ENCODE data around the gene NPM1. TPM values are rescaled to one million over a fixed set of nuclear protein-coding genes. Genes with fewer than 3 reads are reported as not detected.

NPM1 gene
- total RNA-seq (100 to 1,000 TPM; 289 to 989 (median 416) TPM), polyA plus RNA-seq (1,000 to 10,000 TPM; 2,122 to 3,788 (median 2,464) TPM)
- long read RNA-seq, donor 1, transcript NPM1-201 (11 exons, 1,758 nt), result major isoform, 84 of 166 reads
- long read RNA-seq, donor 1, transcript NPM1-205 (5 exons, 670 nt), result minor isoform, 8 of 166 reads
- long read RNA-seq, donor 1, transcript NPM1-203 (10 exons, 1,598 nt), result minor isoform, 10 of 166 reads
- long read RNA-seq, donor 1, partial matches to known transcripts, result 57 of 166 reads
- long read RNA-seq, donor 1, other reads (novel, unspliced or antisense), result 0 of 166 reads
- long read RNA-seq, donor 2, transcript NPM1-205 (5 exons, 670 nt), result minor isoform, 12 of 256 reads
- long read RNA-seq, donor 2, transcript NPM1-201 (11 exons, 1,758 nt), result major isoform, 163 of 256 reads
- long read RNA-seq, donor 2, transcript NPM1-203 (10 exons, 1,598 nt), result minor isoform, 16 of 256 reads
- long read RNA-seq, donor 2, transcript NPM1-212 (2 exons, 640 nt), result minor isoform, 7 of 256 reads
- long read RNA-seq, donor 2, partial matches to known transcripts, result 53 of 256 reads
- long read RNA-seq, donor 2, other reads (novel, unspliced or antisense), result 5 of 256 reads
- long read RNA-seq, donor 3, transcript NPM1-205 (5 exons, 670 nt), result minor isoform, 6 of 274 reads
- long read RNA-seq, donor 3, transcript NPM1-201 (11 exons, 1,758 nt), result major isoform, 149 of 274 reads
- long read RNA-seq, donor 3, transcript NPM1-203 (10 exons, 1,598 nt), result minor isoform, 21 of 274 reads
- long read RNA-seq, donor 3, partial matches to known transcripts, result 89 of 274 reads
- long read RNA-seq, donor 3, other reads (novel, unspliced or antisense), result 0 of 274 reads
- long read RNA-seq, donor 4, transcript NPM1-201 (11 exons, 1,758 nt), result major isoform, 28 of 32 reads
- long read RNA-seq, donor 4, partial matches to known transcripts, result 0 of 32 reads
- long read RNA-seq, donor 4, other reads (novel, unspliced or antisense), result 0 of 32 reads
- long read RNA-seq, donor 5, transcript NPM1-205 (5 exons, 670 nt), result minor isoform, 9 of 393 reads
- long read RNA-seq, donor 5, transcript NPM1-201 (11 exons, 1,758 nt), result major isoform, 243 of 393 reads
- long read RNA-seq, donor 5, transcript NPM1-203 (10 exons, 1,598 nt), result minor isoform, 19 of 393 reads
- long read RNA-seq, donor 5, transcript NPM1-202 (10 exons, 1,237 nt), result minor isoform, 7 of 393 reads
- long read RNA-seq, donor 5, partial matches to known transcripts, result 93 of 393 reads
- long read RNA-seq, donor 5, other reads (novel, unspliced or antisense), result 20 of 393 reads
- long read RNA-seq, donor 6, transcript NPM1-202 (10 exons, 1,237 nt), result minor isoform, 15 of 754 reads
- long read RNA-seq, donor 6, transcript NPM1-205 (5 exons, 670 nt), result minor isoform, 23 of 754 reads
- long read RNA-seq, donor 6, transcript NPM1-201 (11 exons, 1,758 nt), result major isoform, 423 of 754 reads
- long read RNA-seq, donor 6, transcript NPM1-203 (10 exons, 1,598 nt), result minor isoform, 42 of 754 reads
- long read RNA-seq, donor 6, partial matches to known transcripts, result 198 of 754 reads
- long read RNA-seq, donor 6, other reads (novel, unspliced or antisense), result 39 of 754 reads
- long read RNA-seq, donor 7, transcript NPM1-203 (10 exons, 1,598 nt), result minor isoform, 17 of 442 reads
- long read RNA-seq, donor 7, transcript NPM1-205 (5 exons, 670 nt), result minor isoform, 18 of 442 reads
- long read RNA-seq, donor 7, transcript NPM1-201 (11 exons, 1,758 nt), result major isoform, 245 of 442 reads
- long read RNA-seq, donor 7, transcript NPM1-202 (10 exons, 1,237 nt), result minor isoform, 6 of 442 reads
- long read RNA-seq, donor 7, partial matches to known transcripts, result 134 of 442 reads
- long read RNA-seq, donor 7, other reads (novel, unspliced or antisense), result 19 of 442 reads
- long read RNA-seq, donor 8, transcript NPM1-212 (2 exons, 640 nt), result minor isoform, 7 of 500 reads
- long read RNA-seq, donor 8, transcript NPM1-203 (10 exons, 1,598 nt), result minor isoform, 21 of 500 reads
- long read RNA-seq, donor 8, transcript NPM1-205 (5 exons, 670 nt), result minor isoform, 12 of 500 reads
- long read RNA-seq, donor 8, transcript NPM1-201 (11 exons, 1,758 nt), result major isoform, 285 of 500 reads
- long read RNA-seq, donor 8, partial matches to known transcripts, result 151 of 500 reads
- long read RNA-seq, donor 8, other reads (novel, unspliced or antisense), result 17 of 500 reads
- long read RNA-seq, donor 9, transcript NPM1-212 (2 exons, 640 nt), result minor isoform, 17 of 472 reads
- long read RNA-seq, donor 9, transcript NPM1-203 (10 exons, 1,598 nt), result minor isoform, 14 of 472 reads
- long read RNA-seq, donor 9, transcript NPM1-201 (11 exons, 1,758 nt), result major isoform, 226 of 472 reads
- long read RNA-seq, donor 9, transcript NPM1-205 (5 exons, 670 nt), result minor isoform, 23 of 472 reads
- long read RNA-seq, donor 9, partial matches to known transcripts, result 169 of 472 reads
- long read RNA-seq, donor 9, other reads (novel, unspliced or antisense), result 18 of 472 reads
- long read RNA-seq, donor 10, transcript NPM1-201 (11 exons, 1,758 nt), result major isoform, 114 of 172 reads
- long read RNA-seq, donor 10, transcript NPM1-203 (10 exons, 1,598 nt), result minor isoform, 15 of 172 reads
- long read RNA-seq, donor 10, transcript NPM1-205 (5 exons, 670 nt), result minor isoform, 9 of 172 reads
- long read RNA-seq, donor 10, partial matches to known transcripts, result 26 of 172 reads
- long read RNA-seq, donor 10, other reads (novel, unspliced or antisense), result 0 of 172 reads

DNA sequence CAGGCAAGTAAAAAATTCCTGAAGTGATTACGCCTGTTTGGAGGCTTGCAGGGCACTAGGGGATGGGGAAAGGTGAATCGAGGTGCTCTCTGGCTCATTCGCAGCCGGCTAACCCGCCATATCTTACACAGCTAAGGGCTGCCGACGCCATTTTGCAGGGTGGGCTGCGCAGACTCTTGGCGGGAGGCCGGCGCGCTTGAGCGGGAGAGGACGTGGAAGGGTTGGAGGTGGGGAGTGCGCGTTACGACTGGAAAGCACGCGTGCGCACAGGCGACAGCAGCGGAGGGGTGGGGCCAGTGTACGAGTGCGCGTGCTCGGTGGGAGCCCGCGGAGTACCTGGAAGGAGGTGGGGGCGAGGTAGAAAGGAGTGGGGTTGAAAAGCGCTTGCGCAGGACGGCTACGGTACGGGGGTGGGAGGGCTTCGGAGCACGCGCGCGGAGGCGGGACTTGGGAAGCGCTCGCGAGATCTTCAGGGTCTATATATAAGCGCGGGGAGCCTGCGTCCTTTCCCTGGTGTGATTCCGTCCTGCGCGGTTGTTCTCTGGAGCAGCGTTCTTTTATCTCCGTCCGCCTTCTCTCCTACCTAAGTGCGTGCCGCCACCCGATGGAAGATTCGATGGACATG lies at the start of gene NPM1:
TSS of gene NPM1 (plus strand) at position 505 of the 625 bp plus-strand sequence. CDS start at position 605, 100 bp downstream.
- 0 to 1% (median 1%) methylated on average over 21 to 56 of the region's 56 CpGs for WGBS, 5 donors

GRCh38 chr5:171340042-171340441 lies 47.6 kb upstream of the NPM1 start:
- Histone ChIP-seq H3K9me3 (no peaks in the 10 kb centered on the region), H3K36me3 (no peaks in the 10 kb centered on the region), H3K27ac (no peak overlapping the region), H3K27me3 (peaks cover 0 to 67% (median 12%) of the 10 kb centered on the region in 3 donors), H3K4me1 (peaks cover 3 to 21% (median 10%) of the 10 kb centered on the region in 4 donors), H3K4me3 (no peak overlapping the region)
- TF ChIP-seq EP300 (IDR thresholded peaks at IDR 0.05), result no peak
- no peak for TF ChIP-seq POLR2A (IDR thresholded peaks at IDR 0.05)
- TF ChIP-seq, protein P1, sequence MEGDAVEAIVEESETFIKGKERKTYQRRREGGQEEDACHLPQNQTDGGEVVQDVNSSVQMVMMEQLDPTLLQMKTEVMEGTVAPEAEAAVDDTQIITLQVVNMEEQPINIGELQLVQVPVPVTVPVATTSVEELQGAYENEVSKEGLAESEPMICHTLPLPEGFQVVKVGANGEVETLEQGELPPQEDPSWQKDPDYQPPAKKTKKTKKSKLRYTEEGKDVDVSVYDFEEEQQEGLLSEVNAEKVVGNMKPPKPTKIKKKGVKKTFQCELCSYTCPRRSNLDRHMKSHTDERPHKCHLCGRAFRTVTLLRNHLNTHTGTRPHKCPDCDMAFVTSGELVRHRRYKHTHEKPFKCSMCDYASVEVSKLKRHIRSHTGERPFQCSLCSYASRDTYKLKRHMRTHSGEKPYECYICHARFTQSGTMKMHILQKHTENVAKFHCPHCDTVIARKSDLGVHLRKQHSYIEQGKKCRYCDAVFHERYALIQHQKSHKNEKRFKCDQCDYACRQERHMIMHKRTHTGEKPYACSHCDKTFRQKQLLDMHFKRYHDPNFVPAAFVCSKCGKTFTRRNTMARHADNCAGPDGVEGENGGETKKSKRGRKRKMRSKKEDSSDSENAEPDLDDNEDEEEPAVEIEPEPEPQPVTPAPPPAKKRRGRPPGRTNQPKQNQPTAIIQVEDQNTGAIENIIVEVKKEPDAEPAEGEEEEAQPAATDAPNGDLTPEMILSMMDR (IDR thresholded peaks at IDR 0.05), result no peak
- TF ChIP-seq POLR2AphosphoS5 (IDR thresholded peaks at IDR 0.05), result no peak
- no peak for DNase-seq
- intact Hi-C loops (cut with DNase I; ENCODE audit: low total_unique reads), result no loop called here

More for the DNA sequence above, at the start of gene NPM1:
- intact Hi-C loops (cut with DNase I; ENCODE audit: low total_unique reads), result no loop called here
- TF ChIP-seq POLR2AphosphoS5 (IDR thresholded peaks at IDR 0.05) (peak; percentile 44 to 97 (median 90)), EP300 (IDR thresholded peaks at IDR 0.05) (no peak), POLR2A (IDR thresholded peaks at IDR 0.05) (peak in 2 of 4 donors; percentile 47 to 79)
- TF ChIP-seq, protein P1 (IDR thresholded peaks at IDR 0.05), result no peak
- peaks cover 16 to 20% (median 17%) of the 10 kb centered on the region in 4 donors for H3K36me3 ChIP-seq
- H3K9me3 ChIP-seq, result no peaks in the 10 kb centered on the region
- peaks cover 15 to 52% (median 38%) of the 10 kb centered on the region in 4 donors for H3K4me1 ChIP-seq
- DNase-seq, result peak; percentile 97 to 100
- no peaks in the 10 kb centered on the region for H3K27me3 ChIP-seq
- H3K4me3 ChIP-seq, result peak within 1 kb of the TSS; percentile 72 to 99 (median 90)
- peak within 1 kb of the TSS; percentile 88 to 94 (median 92) for H3K27ac ChIP-seq
